ENCODE results near the gene TLR4. TPM values are rescaled to one million over a fixed set of nuclear protein-coding genes. Genes with fewer than 3 reads are reported as not detected.

TLR4 gene
- total RNA-seq, 2 donors from 2014 or later: 0.39 to 1.8 TPM

DNA sequence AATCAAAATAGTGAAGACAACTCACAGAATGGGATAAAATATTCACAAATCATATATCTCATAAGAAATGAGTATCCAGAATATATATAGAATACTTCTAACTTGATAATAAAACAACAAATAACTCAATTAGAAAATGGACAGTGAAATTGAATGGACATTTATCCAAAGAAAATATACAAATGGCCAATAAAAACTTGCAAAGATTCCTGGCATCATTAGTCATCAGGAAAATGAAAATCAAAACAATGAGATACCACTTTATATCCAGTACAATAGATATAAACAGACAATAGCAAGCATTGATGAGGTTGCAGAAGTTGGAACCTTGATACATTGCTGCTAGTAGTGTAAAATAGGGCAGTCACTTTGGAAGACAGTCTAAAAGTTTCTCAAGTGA is 12.8 kb upstream of the TLR4 start:
- no peaks in the 10 kb centered on the region for H3K27me3 Mint-ChIP-seq
- H3K9me3 ChIP-seq (ENCODE audit: control insufficient read depth, low read length, poor library complexity, severe bottlenecking): no peaks in the 10 kb centered on the region

DNA sequence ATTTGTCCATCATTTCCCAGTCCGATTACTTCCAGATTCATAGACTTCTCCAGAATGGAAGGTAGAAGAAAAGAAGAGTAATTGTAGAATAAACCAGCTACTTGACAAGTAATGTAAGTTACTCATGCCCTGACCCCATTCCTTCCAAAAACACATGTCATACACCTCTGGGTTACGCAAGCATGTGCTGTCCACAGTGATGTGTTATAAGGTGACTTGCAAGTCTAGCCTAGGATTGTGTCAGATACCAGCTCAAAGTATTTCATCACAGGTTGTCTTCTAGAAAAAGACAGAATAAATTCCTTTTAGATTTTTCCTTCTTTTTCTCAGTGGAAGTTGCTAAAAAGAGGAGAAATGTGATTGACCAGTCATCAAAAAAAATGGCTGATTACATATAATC is 8.0 kb upstream of the TLR4 start:
- ATAC-seq: no peak
- Mint-ChIP-seq H3K4me1 (no peaks in the 10 kb centered on the region), H3K36me3 (ENCODE audit: low read depth) (no peaks in the 10 kb centered on the region), H3K4me3 (no peak overlapping the region), H3K27ac (no peak overlapping the region), H3K27me3 (no peaks in the 10 kb centered on the region)
- DNase-seq: no peak
- no peaks in the 10 kb centered on the region for H3K9me3 ChIP-seq (ENCODE audit: control insufficient read depth, low read length, poor library complexity, severe bottlenecking)

More for the DNA sequence above, 12.8 kb upstream of the TLR4 start:
- no peak overlapping the region for H3K27ac Mint-ChIP-seq
- ATAC-seq (no peak), DNase-seq (no peak)
- H3K36me3 Mint-ChIP-seq (ENCODE audit: low read depth): peaks cover 2% of the 10 kb centered on the region
- no peak overlapping the region for H3K4me3 Mint-ChIP-seq
- no peaks in the 10 kb centered on the region for H3K4me1 Mint-ChIP-seq

DNA sequence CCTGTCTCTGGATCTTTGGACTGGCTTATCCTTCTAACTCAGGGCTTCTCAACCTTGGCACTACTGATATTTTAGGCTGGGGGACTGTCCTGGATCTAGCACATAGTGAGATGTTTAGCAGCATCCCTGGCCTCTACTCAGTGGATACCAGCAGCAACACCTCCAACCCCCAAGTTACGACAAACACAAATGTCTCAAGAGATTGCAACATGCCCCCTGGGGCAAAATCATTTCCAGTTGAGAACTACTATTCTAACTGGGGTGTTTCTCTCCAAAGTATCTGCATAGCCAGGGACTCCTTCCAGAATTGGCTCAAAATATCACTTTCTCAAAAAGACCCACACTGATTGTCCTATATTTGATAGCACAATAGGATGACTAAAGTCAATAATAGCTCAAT is 7.2 kb upstream of the TLR4 start:
- Mint-ChIP-seq H3K4me3 (no peak overlapping the region), H3K4me1 (no peaks in the 10 kb centered on the region), H3K27me3 (no peaks in the 10 kb centered on the region), H3K36me3 (ENCODE audit: low read depth) (no peaks in the 10 kb centered on the region), H3K27ac (no peak overlapping the region)
- ATAC-seq: no peak
- no peaks in the 10 kb centered on the region for H3K9me3 ChIP-seq (ENCODE audit: control insufficient read depth, low read length, poor library complexity, severe bottlenecking)
- DNase-seq: no peak

GRCh38 chr9:117703537-117703936 is 666 bp upstream of the TLR4 start:
- no peak for DNase-seq
- Mint-ChIP-seq H3K4me3 (no peak overlapping the region), H3K27me3 (no peaks in the 10 kb centered on the region), H3K36me3 (ENCODE audit: low read depth) (no peaks in the 10 kb centered on the region), H3K4me1 (peaks cover 3% of the 10 kb centered on the region), H3K27ac (no peak overlapping the region)
- no peak for ATAC-seq
- H3K9me3 ChIP-seq (ENCODE audit: control insufficient read depth, low read length, poor library complexity, severe bottlenecking): no peaks in the 10 kb centered on the region

- DNase-seq (no peak), ATAC-seq (no peak)
- H3K9me3 ChIP-seq (ENCODE audit: control insufficient read depth, low read length, poor library complexity, severe bottlenecking): no peaks in the 10 kb centered on the region
- H3K36me3 Mint-ChIP-seq (ENCODE audit: low read depth): no peaks in the 10 kb centered on the region
- peaks cover 3% of the 10 kb centered on the region for H3K4me1 Mint-ChIP-seq
- H3K4me3 Mint-ChIP-seq: no peak overlapping the region
- no peaks in the 10 kb centered on the region for H3K27me3 Mint-ChIP-seq
- H3K27ac Mint-ChIP-seq: no peak overlapping the region
Measured at GRCh38 chr9:117704597-117704996, 394 bp downstream of the TLR4 start.

- peaks cover 3% of the 10 kb centered on the region for H3K4me1 Mint-ChIP-seq
Measured at GRCh38 chr9:117705386-117705785, 1.2 kb downstream of the TLR4 start.

DNA sequence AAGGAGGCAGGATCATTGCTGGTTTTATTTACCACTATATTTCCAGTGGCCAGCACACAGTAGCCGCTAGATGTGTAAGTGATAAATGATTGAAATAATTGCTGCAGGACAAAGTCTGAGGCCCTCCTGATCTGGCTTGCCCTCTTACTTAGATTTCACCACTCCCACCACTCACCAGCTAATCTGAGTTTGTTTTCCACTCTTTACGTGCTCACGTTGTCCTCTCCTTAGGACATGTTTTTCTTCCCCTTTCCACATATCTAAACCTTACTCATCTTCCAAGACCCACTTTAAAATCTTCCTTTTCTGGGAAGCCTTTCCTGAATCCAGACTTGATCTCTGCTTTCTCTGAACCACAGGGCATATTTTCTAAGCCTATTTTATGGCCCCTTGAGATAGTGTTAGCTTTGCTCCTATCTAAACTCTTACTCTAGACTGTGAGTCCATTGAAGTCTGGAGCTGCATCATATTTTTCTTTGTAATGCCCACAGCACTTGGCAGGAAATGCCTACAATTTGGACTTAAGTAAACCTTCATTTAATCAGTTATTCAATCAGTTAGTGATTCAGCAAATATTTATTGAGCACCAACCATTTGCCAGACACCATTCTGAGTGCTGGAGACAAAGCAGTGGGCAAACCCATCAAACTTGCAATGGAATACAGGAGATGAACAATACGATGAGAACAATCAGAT is 2.4 kb downstream of the TLR4 start:
- H3K9me3 ChIP-seq (ENCODE audit: control insufficient read depth, low read length, poor library complexity, severe bottlenecking): no peaks in the 10 kb centered on the region
- Mint-ChIP-seq H3K36me3 (ENCODE audit: low read depth) (no peaks in the 10 kb centered on the region), H3K4me3 (no peak overlapping the region), H3K4me1 (peaks cover 3% of the 10 kb centered on the region), H3K27ac (no peak overlapping the region), H3K27me3 (peaks cover 2% of the 10 kb centered on the region)
- no peak for DNase-seq
- ATAC-seq: no peak

More at GRCh38 chr9:117705386-117705785, 1.2 kb downstream of the TLR4 start:
- no peaks in the 10 kb centered on the region for H3K27me3 Mint-ChIP-seq
- H3K27ac Mint-ChIP-seq: no peak overlapping the region
- H3K36me3 Mint-ChIP-seq (ENCODE audit: low read depth): no peaks in the 10 kb centered on the region
- H3K4me3 Mint-ChIP-seq: no peak overlapping the region
- DNase-seq (no peak), ATAC-seq (no peak)
- H3K9me3 ChIP-seq (ENCODE audit: control insufficient read depth, low read length, poor library complexity, severe bottlenecking): no peaks in the 10 kb centered on the region

DNA sequence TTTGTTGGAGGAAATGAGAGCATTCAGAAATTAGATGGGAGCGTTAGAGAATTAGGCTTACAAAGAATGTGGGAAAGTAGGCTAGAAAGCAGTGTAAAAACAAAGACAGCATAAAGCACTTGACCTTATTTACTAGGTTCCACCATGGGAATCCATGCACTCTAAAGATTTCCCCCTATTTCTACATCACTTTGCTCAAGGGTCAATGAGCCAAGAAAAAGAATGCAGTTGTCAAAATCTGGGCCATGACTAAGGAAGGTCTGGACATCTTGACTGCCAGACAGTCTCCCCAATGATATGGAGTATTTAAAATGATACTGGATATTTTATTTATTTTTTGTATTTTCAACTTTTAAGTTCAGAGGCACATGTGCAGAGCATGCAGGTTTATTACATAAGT is 3.4 kb downstream of the TLR4 start:
- H3K9me3 ChIP-seq (ENCODE audit: control insufficient read depth, low read length, poor library complexity, severe bottlenecking): no peaks in the 10 kb centered on the region
- no peaks in the 10 kb centered on the region for H3K36me3 Mint-ChIP-seq (ENCODE audit: low read depth)
- no peak overlapping the region for H3K27ac Mint-ChIP-seq
- ATAC-seq (no peak), DNase-seq (no peak)
- H3K27me3 Mint-ChIP-seq: peaks cover 5% of the 10 kb centered on the region
- H3K4me3 Mint-ChIP-seq: no peak overlapping the region
- H3K4me1 Mint-ChIP-seq: peaks cover 3% of the 10 kb centered on the region

DNA sequence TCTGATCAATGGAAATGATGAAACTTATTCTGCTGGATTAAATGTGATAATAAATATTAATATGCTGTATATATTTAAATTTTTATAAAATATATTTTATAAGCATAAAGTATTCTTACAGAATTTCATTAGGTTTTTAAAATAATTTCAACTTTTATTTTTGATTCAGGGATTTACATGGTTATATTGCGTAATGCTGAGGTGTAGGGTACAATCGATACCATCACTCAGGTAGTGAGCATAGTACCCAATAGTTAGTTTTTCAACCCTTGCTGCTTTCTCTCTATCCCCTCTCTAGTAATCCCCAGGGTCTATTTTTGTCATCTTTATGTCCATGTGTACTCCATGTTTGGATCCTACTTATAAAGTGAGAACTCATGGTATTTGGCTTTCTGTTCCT is 5.7 kb downstream of the TLR4 start:
- peaks cover 5% of the 10 kb centered on the region for H3K27me3 Mint-ChIP-seq
- H3K4me1 Mint-ChIP-seq: no peaks in the 10 kb centered on the region
- H3K36me3 Mint-ChIP-seq (ENCODE audit: low read depth): no peaks in the 10 kb centered on the region
- H3K27ac Mint-ChIP-seq: no peak overlapping the region
- DNase-seq: no peak
- no peak overlapping the region for H3K4me3 Mint-ChIP-seq
- no peaks in the 10 kb centered on the region for H3K9me3 ChIP-seq (ENCODE audit: control insufficient read depth, low read length, poor library complexity, severe bottlenecking)
- ATAC-seq: no peak

- ATAC-seq (no peak), DNase-seq (no peak)
- no peaks in the 10 kb centered on the region for H3K36me3 Mint-ChIP-seq (ENCODE audit: low read depth)
- peaks cover 2% of the 10 kb centered on the region for H3K4me1 Mint-ChIP-seq
- peaks cover 21% of the 10 kb centered on the region for H3K27me3 Mint-ChIP-seq
- no peak overlapping the region for H3K27ac Mint-ChIP-seq
- no peak overlapping the region for H3K4me3 Mint-ChIP-seq
- no peaks in the 10 kb centered on the region for H3K9me3 ChIP-seq (ENCODE audit: control insufficient read depth, low read length, poor library complexity, severe bottlenecking)
Measured at GRCh38 chr9:117714282-117714681, 10.1 kb downstream of the TLR4 start.

- no peak for DNase-seq
- H3K9me3 ChIP-seq (ENCODE audit: control insufficient read depth, low read length, poor library complexity, severe bottlenecking): no peaks in the 10 kb centered on the region
- ATAC-seq: no peak
- Mint-ChIP-seq H3K27me3 (peaks cover 21% of the 10 kb centered on the region), H3K4me3 (no peak overlapping the region), H3K27ac (no peak overlapping the region), H3K4me1 (peaks cover 2% of the 10 kb centered on the region), H3K36me3 (ENCODE audit: low read depth) (no peaks in the 10 kb centered on the region)
Measured at GRCh38 chr9:117715411-117715989, 11.3 kb downstream of the TLR4 start.

DNA sequence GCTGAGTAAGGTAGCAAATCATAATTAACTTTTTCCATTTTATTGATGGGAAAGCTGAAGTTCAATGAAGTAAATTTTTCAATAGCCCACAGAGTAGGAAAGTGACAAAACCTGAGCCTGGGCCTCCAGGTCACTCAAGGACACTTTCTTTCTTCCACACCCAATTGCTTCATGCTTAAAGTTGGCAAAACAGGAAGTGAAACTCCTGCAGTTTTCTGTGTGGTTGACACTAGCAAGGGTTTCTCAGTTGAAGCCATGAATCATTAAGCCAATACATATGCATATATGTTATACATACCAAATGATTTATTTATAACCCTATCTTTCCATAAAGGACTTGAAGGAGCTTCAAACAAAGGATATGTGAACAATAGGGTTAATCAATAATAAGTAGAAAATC is 13.9 kb downstream of the TLR4 start:
- ATAC-seq: peak; percentile 37
- Mint-ChIP-seq H3K4me1 (peaks cover 2% of the 10 kb centered on the region), H3K36me3 (ENCODE audit: low read depth) (no peaks in the 10 kb centered on the region), H3K27ac (no peak overlapping the region), H3K4me3 (no peak overlapping the region), H3K27me3 (peaks cover 19% of the 10 kb centered on the region)
- no peak for DNase-seq
- no peaks in the 10 kb centered on the region for H3K9me3 ChIP-seq (ENCODE audit: control insufficient read depth, low read length, poor library complexity, severe bottlenecking)

- Mint-ChIP-seq H3K36me3 (ENCODE audit: low read depth) (no peaks in the 10 kb centered on the region), H3K4me1 (peaks cover 2% of the 10 kb centered on the region), H3K27me3 (peaks cover 19% of the 10 kb centered on the region), H3K27ac (no peak overlapping the region), H3K4me3 (no peak overlapping the region)
- no peak for ATAC-seq
- no peaks in the 10 kb centered on the region for H3K9me3 ChIP-seq (ENCODE audit: control insufficient read depth, low read length, poor library complexity, severe bottlenecking)
- DNase-seq: no peak
Measured at GRCh38 chr9:117718701-117719100, 14.5 kb downstream of the TLR4 start.

All from T-helper 17 cell (primary cell).